22Rv1 (cell line): Measurements from ENCODE around the gene PNP.

ENCODE experiments used
- H3K27ac ChIP-seq: fragments of 450-650 bp; 2 replicates; pipeline ENCODE4 v1.5.1; 2017
- ZFX ChIP-seq: fragments of 450-650 bp; IDR thresholded peaks from 2 replicates; pipeline ENCODE4 v1.6.1; 2017; ENCODE audit warnings: antibody characterized with exemption, borderline replicate concordance
- TF ChIP-seq, protein P1 (sequence below): fragments of 450-650 bp; IDR thresholded peaks from 2 replicates; pipeline ENCODE4 v1.5.1; 2017; ENCODE audit warnings: mild to moderate bottlenecking

Gene PNP

DNA sequence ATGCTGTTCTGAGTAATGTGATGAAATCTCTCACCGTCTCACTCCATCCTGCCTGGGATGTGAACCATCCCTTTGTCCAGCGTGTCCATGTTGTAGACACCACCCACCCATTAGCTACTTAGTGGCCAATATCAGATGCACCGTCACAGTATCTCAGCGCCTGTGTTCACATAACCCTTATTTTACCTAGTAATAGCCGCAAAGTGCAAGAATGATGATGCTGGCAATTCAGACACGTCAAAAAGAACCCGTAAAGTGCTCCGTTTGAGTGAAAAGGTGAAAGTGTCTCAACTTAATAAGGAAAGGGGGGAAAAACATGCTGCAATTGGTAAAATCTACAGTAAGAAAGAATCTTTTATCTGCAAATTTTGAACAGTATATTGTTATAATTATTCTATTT, 39.2 kb downstream of the PNP start:
- TF ChIP-seq, protein P1, sequence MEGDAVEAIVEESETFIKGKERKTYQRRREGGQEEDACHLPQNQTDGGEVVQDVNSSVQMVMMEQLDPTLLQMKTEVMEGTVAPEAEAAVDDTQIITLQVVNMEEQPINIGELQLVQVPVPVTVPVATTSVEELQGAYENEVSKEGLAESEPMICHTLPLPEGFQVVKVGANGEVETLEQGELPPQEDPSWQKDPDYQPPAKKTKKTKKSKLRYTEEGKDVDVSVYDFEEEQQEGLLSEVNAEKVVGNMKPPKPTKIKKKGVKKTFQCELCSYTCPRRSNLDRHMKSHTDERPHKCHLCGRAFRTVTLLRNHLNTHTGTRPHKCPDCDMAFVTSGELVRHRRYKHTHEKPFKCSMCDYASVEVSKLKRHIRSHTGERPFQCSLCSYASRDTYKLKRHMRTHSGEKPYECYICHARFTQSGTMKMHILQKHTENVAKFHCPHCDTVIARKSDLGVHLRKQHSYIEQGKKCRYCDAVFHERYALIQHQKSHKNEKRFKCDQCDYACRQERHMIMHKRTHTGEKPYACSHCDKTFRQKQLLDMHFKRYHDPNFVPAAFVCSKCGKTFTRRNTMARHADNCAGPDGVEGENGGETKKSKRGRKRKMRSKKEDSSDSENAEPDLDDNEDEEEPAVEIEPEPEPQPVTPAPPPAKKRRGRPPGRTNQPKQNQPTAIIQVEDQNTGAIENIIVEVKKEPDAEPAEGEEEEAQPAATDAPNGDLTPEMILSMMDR: no peak
- TF ChIP-seq ZFX: no peak

DNA sequence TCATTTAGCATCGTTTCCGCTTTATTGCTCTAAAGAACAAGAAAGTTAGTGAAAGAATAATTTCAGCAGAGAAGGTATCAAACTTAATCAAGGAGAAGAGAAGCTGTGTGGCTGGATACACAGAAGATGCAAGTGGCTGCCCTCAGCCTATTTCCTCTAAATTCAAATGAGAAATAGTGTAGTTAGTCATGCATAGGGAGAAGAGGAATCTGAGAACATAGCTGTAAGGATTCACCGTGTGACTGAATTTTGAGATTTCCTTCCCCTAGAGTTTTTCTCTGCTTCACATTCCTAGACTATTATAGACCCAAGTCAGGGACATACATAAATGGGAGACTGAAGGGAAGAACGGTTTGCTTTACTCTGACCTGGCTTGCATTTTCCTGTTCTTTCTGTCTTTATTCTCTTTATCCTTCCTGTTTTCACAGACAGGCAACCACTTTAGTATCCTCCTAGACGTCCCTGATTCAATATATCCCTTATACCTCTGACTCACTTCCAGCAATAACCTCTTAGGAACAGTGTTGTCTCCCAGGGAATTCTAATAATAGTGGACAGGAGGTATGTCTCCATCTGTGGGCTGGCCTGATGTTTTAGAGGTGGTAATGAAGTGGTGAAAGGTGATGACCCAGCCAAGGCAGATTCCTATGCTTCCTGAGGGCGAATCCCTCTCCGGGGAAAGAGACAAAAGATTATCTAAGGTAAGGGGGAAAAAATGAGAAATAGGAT, 43.1 kb downstream of the PNP start:
- no peak overlapping the region for H3K27ac ChIP-seq
- no peak for TF ChIP-seq ZFX
- TF ChIP-seq, protein P1: no peak

More for the DNA sequence above, 39.2 kb downstream of the PNP start:
- H3K27ac ChIP-seq: no peak overlapping the region

DNA sequence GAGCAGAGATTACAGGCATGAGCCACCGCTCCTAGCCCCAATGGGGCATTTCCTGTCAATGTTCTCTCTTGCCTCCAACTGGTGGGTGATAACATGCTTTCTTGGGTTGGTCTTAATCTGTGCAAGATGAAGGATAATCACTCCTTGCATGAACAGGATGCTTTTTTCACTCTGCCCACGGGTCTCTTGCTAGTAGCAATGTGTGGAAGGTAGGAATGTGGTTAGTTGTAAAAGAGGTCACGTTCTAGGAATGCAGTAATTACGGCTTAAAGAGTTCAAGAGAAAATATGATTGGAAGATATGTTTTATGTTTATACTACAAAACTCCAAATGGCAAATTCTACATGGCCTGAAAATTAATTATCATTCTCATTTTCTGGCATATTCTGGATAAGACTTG, 46.6 kb downstream of the PNP start:
- H3K27ac ChIP-seq: no peak overlapping the region
- TF ChIP-seq, protein P1: no peak
- TF ChIP-seq ZFX: no peak

DNA sequence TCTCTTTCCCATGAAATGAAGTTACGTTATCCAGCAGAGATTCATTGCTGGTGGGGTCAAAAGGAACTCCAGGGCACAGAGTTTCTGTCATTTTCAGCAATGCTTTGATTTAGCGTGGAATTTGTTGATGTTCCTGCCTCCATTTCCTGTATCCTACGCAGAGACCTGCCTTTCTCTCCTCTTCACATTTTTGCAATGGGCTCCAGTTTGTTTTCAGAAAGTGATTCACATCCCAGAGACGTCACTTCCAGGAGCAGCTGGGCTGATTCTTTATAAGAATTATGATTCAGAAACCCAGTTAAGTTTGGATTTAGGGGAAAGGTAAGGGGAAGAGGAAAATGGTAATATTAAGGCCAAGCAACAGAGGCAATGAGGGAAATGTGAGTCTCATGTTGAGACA, 47.7 kb downstream of the PNP start:
- TF ChIP-seq ZFX: no peak
- TF ChIP-seq, protein P1: no peak
- no peak overlapping the region for H3K27ac ChIP-seq

DNA sequence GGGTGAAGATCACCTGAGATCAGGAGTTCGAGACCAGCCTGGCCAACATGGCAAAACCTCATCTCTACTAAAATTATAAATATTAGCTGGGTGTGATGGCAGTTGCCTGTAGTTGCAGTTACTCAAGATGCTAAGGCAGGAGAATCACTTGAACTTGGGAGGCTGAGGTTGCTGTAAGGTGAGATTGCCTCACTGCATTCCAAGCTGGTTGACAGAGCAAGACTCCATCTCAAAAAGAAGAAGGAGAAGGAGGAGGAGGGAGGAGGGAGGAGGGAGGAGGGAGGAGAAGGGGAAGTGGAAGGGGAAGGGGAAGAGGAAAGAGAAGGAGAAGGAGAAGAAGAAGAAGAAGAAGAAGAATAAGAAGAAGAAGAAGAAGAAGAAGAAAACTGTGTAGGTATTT, 53.1 kb downstream of the PNP start:
- TF ChIP-seq, protein P1: no peak
- TF ChIP-seq ZFX: no peak
- H3K27ac ChIP-seq: no peak overlapping the region

DNA sequence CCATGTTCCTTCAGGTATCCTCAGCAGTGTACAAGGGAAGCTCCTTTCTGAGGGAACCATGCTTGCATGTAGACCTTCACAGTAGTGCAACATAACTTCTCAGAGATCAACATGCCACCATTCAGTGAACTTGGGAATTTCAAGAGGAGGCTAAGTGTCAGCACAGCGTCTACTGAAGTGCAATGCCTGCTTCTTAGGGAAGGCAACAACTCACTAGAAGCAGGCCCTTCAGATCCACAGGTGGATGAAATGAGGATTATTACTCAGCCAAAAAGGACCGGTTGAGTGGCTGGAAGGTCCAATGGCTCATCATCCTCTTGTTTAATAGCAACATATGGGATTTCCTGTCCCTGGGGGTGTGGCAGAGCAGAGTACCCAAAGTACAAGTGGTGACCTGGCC, 54.8 kb downstream of the PNP start:
- TF ChIP-seq ZFX: no peak
- TF ChIP-seq, protein P1: no peak
- H3K27ac ChIP-seq: no peak overlapping the region
